Endodermal cell (in vitro differentiated cells): ENCODE data around the gene GALNT5. TPM values are rescaled to one million over a fixed set of nuclear protein-coding genes. Genes with fewer than 3 reads are reported as not detected.

ENCODE experiments used
- DNase-seq: peaks from one replicate; pipeline ENCODE4 v3.0.0-alpha.2; 2017
- H3K27ac ChIP-seq: 2 replicates; pipeline ENCODE4 v1.5.1; 2013; ENCODE audit warnings: mild to moderate bottlenecking, low read depth, low read length, moderate library complexity
- H3K27me3 ChIP-seq: 2 replicates; pipeline ENCODE4 v1.6.1; 2013; ENCODE audit warnings: mild to moderate bottlenecking, low read length, moderate library complexity; ENCODE audit not compliant: insufficient read depth, control insufficient read depth, poor library complexity, severe bottlenecking
- H3K36me3 ChIP-seq: 2 replicates; pipeline ENCODE4 v1.7.0; 2013; ENCODE audit warnings: mild to moderate bottlenecking, low read length, moderate library complexity; ENCODE audit not compliant: control insufficient read depth, insufficient read depth
- H3K4me1 ChIP-seq: one replicate; pipeline ENCODE4 v1.7.0; 2013; ENCODE audit warnings: low read length; ENCODE audit not compliant: control insufficient read depth, insufficient read depth
- H3K4me3 ChIP-seq: 2 replicates; pipeline ENCODE4 v1.5.1; 2013; ENCODE audit warnings: mild to moderate bottlenecking, low read length, moderate library complexity
- H3K9ac ChIP-seq: 2 replicates; pipeline ENCODE4 v1.6.1; 2013; ENCODE audit warnings: mild to moderate bottlenecking, low read length, moderate library complexity; ENCODE audit not compliant: poor library complexity, severe bottlenecking; ENCODE audit errors: extremely low read depth
- H3K9me3 ChIP-seq: 2 replicates; pipeline ENCODE4 v1.6.1; 2013; ENCODE audit warnings: mild to moderate bottlenecking, low read length, moderate library complexity; ENCODE audit not compliant: control insufficient read depth
- H3K27ac Mint-ChIP-seq: 2 replicates; pipeline ENCODE4 v1.8.0; 2020; ENCODE audit warnings: mixed read lengths
- H3K27me3 Mint-ChIP-seq: 2 replicates; pipeline ENCODE4 v1.8.0; 2021; ENCODE audit warnings: mild to moderate bottlenecking, mixed read lengths; ENCODE audit not compliant: insufficient read depth
- H3K36me3 Mint-ChIP-seq: 2 replicates; pipeline ENCODE4 v1.8.0; 2020; ENCODE audit warnings: low read depth, mixed read lengths
- H3K4me1 Mint-ChIP-seq: 2 replicates; pipeline ENCODE4 v1.8.0; 2020; ENCODE audit warnings: mixed read lengths
- H3K4me3 Mint-ChIP-seq: 2 replicates; pipeline ENCODE4 v1.8.0; 2020; ENCODE audit warnings: mild to moderate bottlenecking, moderate library complexity, mixed read lengths
- H3K9me3 Mint-ChIP-seq: 2 replicates; pipeline ENCODE4 v1.8.0; 2020; ENCODE audit warnings: mild to moderate bottlenecking, mixed read lengths
- CTCF ChIP-seq: fragments of 200-600 bp; sonication (generic); conservative IDR thresholded peaks from 2 replicates; pipeline ENCODE4 v1.5.0; 2021; ENCODE audit warnings: antibody characterized with exemption, mild to moderate bottlenecking
- WGBS, 2 experiments: methylation state at CpG; one replicate each; pipeline versions ENCODE4 v1.1.5 to v1.1.7; 2013; ENCODE audit warnings: missing lambda C conversion rate in 2 of 2, mixed read lengths in 1 of 2; ENCODE audit not compliant: insufficient coverage in 1 of 2, insufficient read length in 1 of 2; 5-methylcytosine and 5-hydroxymethylcytosine counted together
- total RNA-seq, 2 donors: library from RNA; stranded (reverse); fragmentation: NEBNext Ultra II Directional in 1 of 2; extraction: Animal tissue kit (Norgen Biotek cat#: 25700) in 1 of 2; gene quantifications; 2 replicates in 1 of 2; 3 replicates in 1 of 2; pipeline ENCODE4 v1.2.1, GENCODE V29; 2021

GALNT5 gene
- total RNA-seq, 2 donors from 2014 or later = 0.11 TPM; not detected in 1

GRCh38 chr2:157251932-157252331, 5.6 kb upstream of the GALNT5 start:
- Histone ChIP-seq H3K9me3 (no peaks in the 10 kb centered on the region), H3K4me1 (peaks cover 6% of the 10 kb centered on the region), H3K27me3 (no peaks in the 10 kb centered on the region), H3K27ac (no peak overlapping the region), H3K4me3 (no peak overlapping the region), H3K36me3 (no peaks in the 10 kb centered on the region), H3K9ac (no peak overlapping the region)
- Mint-ChIP-seq H3K4me3 (no peak overlapping the region), H3K4me1 (peaks cover 7% of the 10 kb centered on the region), H3K36me3 (no peaks in the 10 kb centered on the region), H3K27ac (no peak overlapping the region), H3K9me3 (no peaks in the 10 kb centered on the region), H3K27me3 (no peaks in the 10 kb centered on the region)
- WGBS, 2 experiments = 91% methylated on average over 2 of the region's 2 CpGs; no CpG with 5 or more reads in 1 of the 2 experiments
- no peak for TF ChIP-seq CTCF
- no peak for DNase-seq

- no peaks in the 10 kb centered on the region for H3K27me3 Mint-ChIP-seq
- 90 to 92% methylated on average over 2 to 4 of the region's 4 CpGs for WGBS, 2 experiments
- H3K4me1 ChIP-seq = peaks cover 4% of the 10 kb centered on the region
These were observed 5.0 kb upstream of the GALNT5 start for GRCh38 chr2:157252529-157252928.

GRCh38 chr2:157254041-157254440, 3.5 kb upstream of the GALNT5 start:
- no peaks in the 10 kb centered on the region for H3K36me3 ChIP-seq
- WGBS, 2 experiments = 94% methylated on average over 2 of the region's 2 CpGs; no CpG with 5 or more reads in 1 of the 2 experiments
- DNase-seq = no peak
- no peak overlapping the region for H3K4me3 Mint-ChIP-seq
- TF ChIP-seq CTCF = no peak
- H3K4me1 Mint-ChIP-seq = peaks cover 15% of the 10 kb centered on the region
- no peaks in the 10 kb centered on the region for H3K9me3 ChIP-seq
- H3K4me1 ChIP-seq = peaks cover 9% of the 10 kb centered on the region
- no peak overlapping the region for H3K27ac Mint-ChIP-seq
- H3K4me3 ChIP-seq = no peak overlapping the region
- H3K36me3 Mint-ChIP-seq = no peaks in the 10 kb centered on the region
- H3K9ac ChIP-seq = no peak overlapping the region
- H3K27ac ChIP-seq = no peak overlapping the region
- H3K27me3 Mint-ChIP-seq = no peaks in the 10 kb centered on the region
- no peaks in the 10 kb centered on the region for H3K27me3 ChIP-seq
- no peaks in the 10 kb centered on the region for H3K9me3 Mint-ChIP-seq

More at GRCh38 chr2:157252529-157252928, 5.0 kb upstream of the GALNT5 start:
- Histone ChIP-seq H3K27me3 (no peaks in the 10 kb centered on the region), H3K9me3 (no peaks in the 10 kb centered on the region), H3K4me3 (no peak overlapping the region), H3K9ac (no peak overlapping the region), H3K27ac (no peak overlapping the region), H3K36me3 (no peaks in the 10 kb centered on the region)
- no peak overlapping the region for H3K4me3 Mint-ChIP-seq
- TF ChIP-seq CTCF = no peak
- H3K4me1 Mint-ChIP-seq = peaks cover 6% of the 10 kb centered on the region
- DNase-seq = no peak
- H3K27ac Mint-ChIP-seq = no peak overlapping the region
- no peaks in the 10 kb centered on the region for H3K9me3 Mint-ChIP-seq
- H3K36me3 Mint-ChIP-seq = no peaks in the 10 kb centered on the region
